ENCODE measurements around the gene RTN3. TPM values are rescaled to one million over a fixed set of nuclear protein-coding genes. Genes with fewer than 3 reads are reported as not detected.

Gene RTN3
- total and polyA plus RNA-seq, 9 of the 15 experiments (the other 6 are each of a cell fraction or from before 2014, with no cell fraction given), result 41.6 to 169 (median 93.5) TPM

DNA sequence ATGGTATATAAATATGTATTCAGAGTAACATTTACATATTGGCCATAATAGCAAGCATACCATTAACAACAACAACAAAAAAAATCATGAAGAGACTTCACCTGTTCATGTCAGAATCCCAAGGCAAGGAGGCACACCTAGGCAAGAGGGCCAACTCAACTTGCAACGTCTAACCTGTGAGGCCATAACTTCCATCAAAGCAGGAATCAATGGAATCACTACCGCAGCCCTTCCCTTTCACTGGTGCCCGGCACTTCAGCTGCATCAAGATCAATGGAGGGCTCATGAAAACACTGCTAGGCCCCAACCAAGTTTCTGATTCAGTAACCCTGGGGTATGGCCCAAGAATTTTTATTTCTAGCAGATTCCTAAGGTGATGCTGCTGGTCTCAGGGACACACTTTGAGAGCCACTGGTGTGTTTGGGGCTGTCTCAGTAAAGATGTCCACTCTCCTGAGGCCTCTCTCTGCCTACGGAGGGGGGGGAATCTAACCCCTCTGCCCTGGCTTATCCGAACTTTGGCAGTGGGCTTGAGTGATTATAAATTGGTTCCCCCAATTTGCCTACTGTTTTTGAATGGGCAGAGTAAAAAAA is 79.3 kb downstream of the RTN3 start:
- Histone ChIP-seq H3K4me1 (replicated peaks in 1 of 2; ENCODE audit: control insufficient read depth in 2 of 2, insufficient read depth in 2 of 2, low read length in 2 of 2) (peaks cover 0 to 25% of the 10 kb centered on the region in 2 experiments; a peak in 2 of 5 replicates), H2AFZ (ENCODE audit: low read depth, low read length) (no peak overlapping the region), H3K9me3 (replicated peaks; ENCODE audit: control insufficient read depth, insufficient read depth, low read depth, low read length) (no peaks in the 10 kb centered on the region), H4K20me1 (replicated peaks; ENCODE audit: control insufficient read depth, insufficient read depth, low read length) (no peaks in the 10 kb centered on the region), H3K4me2 (ENCODE audit: insufficient read depth, low read length) (no peak overlapping the region), H3K79me2 (ENCODE audit: control insufficient read depth, insufficient read depth, low read length) (no peaks in the 10 kb centered on the region), H3K36me3 (ENCODE audit: control insufficient read depth, insufficient read depth, low read length) (peaks cover 69% of the 10 kb centered on the region; the same call in 2 of the 3 replicates), H3K4me3 (no peak overlapping the region), H3K9me1 (ENCODE audit: control insufficient read depth, insufficient read depth, low read length) (no peaks in the 10 kb centered on the region), H3K27ac (ENCODE audit: extremely low read depth, low read depth, low read length) (no peak overlapping the region), H3K9ac (ENCODE audit: insufficient read depth in 1 of 2, low read depth in 2 of 2, low read length in 2 of 2) (no peak overlapping the region), H3K27me3 (ENCODE audit: control insufficient read depth in 2 of 2, insufficient read depth in 2 of 2, low read length in 2 of 2) (no peaks in the 10 kb centered on the region)
- 72% methylated on average over 4 of the region's 5 CpGs for WGBS (ENCODE audit: insufficient coverage, low coverage, missing lambda C conversion rate)
- ChIA-PET POLR2A (interaction anchor here (0.6 to 0.7 kb wide), 2 partner anchors 15 to 266 kb away, joined by 3 to 4 read pairs; no protein-coding TSS in a partner anchor), CTCF (ENCODE audit: low intra/inter-chr PET ratio) (no interaction called here)
- DNase-seq (ENCODE audit: extremely low read depth in 1 of 4, low spot score in 3 of 4), result no peak
- in situ Hi-C loops (cut with MboI), result loop anchor here (10.0 kb wide), 1 partner anchor 384 kb away; no protein-coding TSS in a partner anchor
- intact Hi-C loops (cut with micrococcal nuclease), result no loop called here
- FAIRE-seq, result no peak
- ATAC-seq, result peak; percentile 40
- TF ChIP-seq, protein P1, sequence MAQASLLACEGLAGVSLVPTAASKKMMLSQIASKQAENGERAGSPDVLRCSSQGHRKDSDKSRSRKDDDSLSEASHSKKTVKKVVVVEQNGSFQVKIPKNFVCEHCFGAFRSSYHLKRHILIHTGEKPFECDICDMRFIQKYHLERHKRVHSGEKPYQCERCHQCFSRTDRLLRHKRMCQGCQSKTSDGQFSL (CRISPR knock-in tag; IDR thresholded peaks at IDR 0.05), result no peak
- TF ChIP-seq, protein P1 (tag; IDR thresholded peaks at IDR 0.05), result 0 out of 4 replicates have a peak, but pooled peaks of 1 of the 2 experiments have one; percentile 23
- TF ChIP-seq MYNN (IDR thresholded peaks at IDR 0.05) (0 out of 2 replicates have a peak, but pooled peaks have one; percentile 35), MYNN (CRISPR knock-in tag; IDR thresholded peaks at IDR 0.05) (no peak), SUPT5H (IDR thresholded peaks at IDR 0.05) (peak; percentile 29; the same call in 1 of the 2 replicates)
- TF ChIP-seq, protein P2, sequence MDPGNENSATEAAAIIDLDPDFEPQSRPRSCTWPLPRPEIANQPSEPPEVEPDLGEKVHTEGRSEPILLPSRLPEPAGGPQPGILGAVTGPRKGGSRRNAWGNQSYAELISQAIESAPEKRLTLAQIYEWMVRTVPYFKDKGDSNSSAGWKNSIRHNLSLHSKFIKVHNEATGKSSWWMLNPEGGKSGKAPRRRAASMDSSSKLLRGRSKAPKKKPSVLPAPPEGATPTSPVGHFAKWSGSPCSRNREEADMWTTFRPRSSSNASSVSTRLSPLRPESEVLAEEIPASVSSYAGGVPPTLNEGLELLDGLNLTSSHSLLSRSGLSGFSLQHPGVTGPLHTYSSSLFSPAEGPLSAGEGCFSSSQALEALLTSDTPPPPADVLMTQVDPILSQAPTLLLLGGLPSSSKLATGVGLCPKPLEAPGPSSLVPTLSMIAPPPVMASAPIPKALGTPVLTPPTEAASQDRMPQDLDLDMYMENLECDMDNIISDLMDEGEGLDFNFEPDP (CRISPR knock-in tag; IDR thresholded peaks at IDR 0.05), result no peak
- BruUV-seq (replicated peaks), result no TSS peak

Measured in K562 (cell line).